CD4-positive, alpha-beta T cell treated with Interleukin-15 for 1 hour (primary cell): ENCODE results near the gene GOLIM4.

Source experiments
- DNase-seq: peaks from one replicate; pipeline ENCODE4 v3.0.0-alpha.2; 2020

GOLIM4 gene

GRCh38 chr3:167989066-167989465 is 106.7 kb downstream of the GOLIM4 start:
- DNase-seq, result no peak

GRCh38 chr3:167983583-167983982 is 112.1 kb downstream of the GOLIM4 start:
- DNase-seq, result no peak

GRCh38 chr3:167978486-167978885 is 117.2 kb downstream of the GOLIM4 start:
- no peak for DNase-seq

GRCh38 chr3:167978071-167978470 is 117.7 kb downstream of the GOLIM4 start:
- DNase-seq, result no peak

GRCh38 chr3:167976516-167977361 is 119.0 kb downstream of the GOLIM4 start:
- DNase-seq, result no peak

- DNase-seq, result no peak
Measured at GRCh38 chr3:167973901-167974300, 121.8 kb downstream of the GOLIM4 start.

- DNase-seq, result no peak
Measured at GRCh38 chr3:167973046-167973445, 122.7 kb downstream of the GOLIM4 start.

- DNase-seq, result no peak
Measured at GRCh38 chr3:167972502-167972901, 123.2 kb downstream of the GOLIM4 start.

GRCh38 chr3:167969548-167969947 is 126.2 kb downstream of the GOLIM4 start:
- no peak for DNase-seq

- DNase-seq, result no peak
Measured at GRCh38 chr3:167967257-167968036, 128.3 kb downstream of the GOLIM4 start.
